ENCODE data around the gene DYNC2LI1.

DNA sequence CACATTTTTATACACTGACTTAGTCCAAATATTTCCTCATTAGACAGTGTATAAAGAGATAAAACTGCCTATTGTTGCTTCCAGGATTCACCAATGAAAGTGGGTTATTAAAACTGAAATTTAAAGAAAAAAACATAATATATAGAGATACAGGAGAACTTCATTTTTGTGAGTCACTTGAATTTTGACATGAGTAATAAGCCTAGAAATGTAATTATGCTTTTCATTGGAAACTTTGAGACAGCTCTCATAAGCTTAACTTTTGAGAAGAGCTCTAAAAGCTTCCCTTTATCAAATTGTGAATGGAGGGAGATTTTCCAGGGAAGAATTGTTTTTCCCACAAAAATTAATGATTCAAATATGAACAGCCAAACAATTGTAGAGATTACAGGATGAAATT, 14.1 kb downstream of the DYNC2LI1 start:
- TF ChIP-seq CTCF (IDR thresholded peaks at IDR 0.05) (no peak), POLR2A (IDR thresholded peaks at IDR 0.05) (no peak)
